GM21619 (cell line): Measurements from ENCODE around the gene PSAP.

ENCODE experiments used
- ATAC-seq: cut with Tn5 transposase; IDR thresholded peaks from one replicate; pipeline ENCODE4 v1.9.1; 2021; ENCODE audit not compliant: unreplicated experiment

The PSAP gene

DNA sequence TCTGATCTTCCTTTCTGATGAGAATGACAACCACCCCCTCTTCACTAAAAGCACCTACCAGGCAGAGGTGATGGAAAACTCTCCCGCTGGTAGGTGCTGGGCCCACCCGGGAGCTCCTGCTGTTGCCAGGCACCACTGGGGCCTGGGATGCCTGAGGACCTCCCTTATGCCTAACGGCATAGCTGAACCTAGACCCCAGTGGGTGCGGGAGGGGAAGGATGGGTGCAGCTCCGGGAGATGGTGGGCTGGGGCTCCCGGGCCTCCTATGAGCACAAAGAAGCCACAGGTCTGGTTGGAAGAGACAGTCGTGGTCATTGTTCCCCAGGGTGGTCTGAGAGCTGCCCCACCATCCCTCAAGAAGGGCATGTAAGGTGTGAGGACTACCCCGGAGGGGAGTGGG, 62.1 kb downstream of the PSAP start:
- no peak for ATAC-seq

DNA sequence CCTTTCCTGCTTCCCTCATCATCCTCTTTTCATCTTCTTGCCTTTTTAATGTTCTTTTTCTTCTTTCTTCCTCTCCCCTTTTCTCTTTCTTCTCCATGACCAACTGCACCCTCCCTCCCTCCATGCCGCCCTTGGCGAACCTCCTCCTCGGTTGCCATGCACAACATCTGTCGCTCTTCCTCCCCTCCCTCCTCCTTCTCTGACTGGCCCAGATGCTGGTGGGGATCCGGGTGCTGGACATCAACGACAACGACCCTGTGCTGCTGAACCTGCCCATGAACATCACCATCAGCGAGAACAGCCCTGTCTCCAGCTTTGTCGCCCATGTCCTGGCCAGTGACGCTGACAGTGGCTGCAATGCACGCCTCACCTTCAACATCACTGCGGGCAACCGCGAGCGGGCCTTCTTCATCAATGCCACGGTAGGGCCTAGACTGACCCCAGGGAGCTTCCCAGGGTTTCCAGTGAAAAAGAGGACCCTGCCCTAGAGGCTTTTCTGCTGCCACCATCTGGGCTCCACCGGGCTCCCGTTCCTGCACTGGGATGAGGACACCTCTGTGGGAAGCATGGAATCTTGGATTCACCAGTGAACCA, 66.3 kb downstream of the PSAP start:
- ATAC-seq, result no peak

DNA sequence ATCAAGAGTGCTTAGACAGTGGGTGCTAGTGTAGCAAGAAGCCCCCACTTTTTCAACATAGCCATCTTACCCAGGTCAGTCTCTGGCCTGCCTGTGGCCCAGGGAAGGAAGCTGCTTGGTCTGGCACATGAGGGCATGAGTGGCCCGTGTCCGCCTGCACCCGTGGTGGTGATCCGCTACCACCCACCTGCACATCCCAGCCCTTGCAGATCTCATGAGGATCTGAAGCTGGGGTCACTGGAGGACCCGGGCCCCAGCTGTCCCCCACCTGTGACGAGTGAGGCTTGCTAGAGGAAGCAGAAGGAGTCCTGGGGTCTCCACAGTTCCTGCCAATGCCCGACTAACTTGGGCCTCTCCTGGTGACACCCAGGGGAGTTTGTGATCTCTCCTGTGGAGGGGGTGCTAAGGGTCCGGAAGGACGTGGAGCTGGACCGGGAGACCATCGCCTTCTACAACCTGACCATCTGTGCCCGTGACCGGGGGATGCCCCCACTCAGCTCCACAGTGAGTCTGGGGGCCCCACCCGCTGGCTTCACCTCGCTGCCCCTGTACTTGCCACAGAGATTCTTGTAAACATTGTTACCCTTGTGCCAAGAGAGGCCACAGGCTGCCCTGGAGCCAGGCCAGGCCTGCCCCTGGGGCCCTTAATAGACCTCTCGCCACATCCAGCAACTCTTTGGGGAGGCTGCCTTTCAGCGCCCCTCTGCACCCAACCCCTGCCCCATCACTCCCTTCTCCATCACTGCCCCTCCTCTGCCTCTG, 67.0 kb downstream of the PSAP start:
- no peak for ATAC-seq

DNA sequence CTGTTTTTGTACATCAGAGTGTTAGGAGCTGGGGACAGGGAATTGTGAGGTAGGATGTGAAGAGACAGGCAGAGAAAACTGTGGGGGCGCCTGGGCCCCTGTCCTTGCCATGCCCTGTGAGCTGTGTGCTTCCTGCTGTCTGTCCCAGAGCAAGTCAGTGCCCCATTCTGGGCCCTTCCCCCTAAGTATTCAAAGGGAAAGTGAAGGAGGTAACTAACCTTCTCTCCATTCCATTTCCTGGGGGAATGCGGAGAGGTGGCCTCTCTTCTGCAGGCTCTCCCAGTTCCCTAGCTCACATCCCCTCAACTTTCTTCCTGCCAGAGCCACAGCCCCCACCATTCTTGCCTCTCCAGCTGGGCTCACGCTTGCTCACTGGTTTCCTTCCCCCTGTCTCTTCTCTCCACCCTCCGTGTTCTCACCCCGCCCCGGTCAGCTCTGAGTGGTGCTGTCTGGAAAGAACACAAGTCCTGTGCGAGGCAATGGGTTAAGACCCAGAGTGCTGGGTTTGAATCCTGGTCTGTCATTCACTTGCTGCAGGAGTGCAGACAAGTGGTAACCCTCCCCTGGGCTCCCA, 68.0 kb downstream of the PSAP start:
- no peak for ATAC-seq

DNA sequence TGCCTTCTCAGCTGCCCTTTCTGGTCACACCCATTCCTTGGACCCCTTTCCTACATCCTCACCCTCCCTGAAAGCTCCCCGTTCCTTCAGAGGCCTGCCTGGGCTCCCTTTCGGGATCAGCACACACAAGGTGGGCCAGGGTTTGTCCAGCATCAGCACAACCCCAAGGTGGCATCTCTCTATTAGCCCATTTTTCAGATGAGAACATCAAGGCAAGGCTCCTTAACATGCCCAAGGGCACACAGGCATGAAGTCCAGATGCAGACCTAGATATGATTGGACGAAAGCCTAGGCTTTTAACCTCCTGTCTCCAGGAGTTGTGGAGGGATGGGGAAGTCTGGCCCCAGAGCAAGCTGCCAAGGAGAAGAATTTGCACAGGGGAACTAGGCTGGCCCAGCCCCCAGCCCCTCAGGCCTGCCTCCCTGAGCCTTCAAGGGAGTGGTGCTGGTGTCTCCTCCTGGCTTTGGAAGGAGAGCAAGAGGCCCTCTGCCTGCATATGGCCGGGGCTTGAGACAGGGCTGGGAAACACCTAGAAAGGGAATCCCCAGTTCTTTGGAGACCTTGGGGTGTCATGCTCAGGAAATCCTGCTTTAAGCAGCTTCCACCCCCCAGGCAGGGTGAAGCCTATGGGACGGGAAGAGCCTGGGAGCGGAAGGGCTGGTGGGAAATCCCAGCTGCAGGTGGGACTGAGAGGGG, 68.7 kb downstream of the PSAP start:
- ATAC-seq, result no peak

DNA sequence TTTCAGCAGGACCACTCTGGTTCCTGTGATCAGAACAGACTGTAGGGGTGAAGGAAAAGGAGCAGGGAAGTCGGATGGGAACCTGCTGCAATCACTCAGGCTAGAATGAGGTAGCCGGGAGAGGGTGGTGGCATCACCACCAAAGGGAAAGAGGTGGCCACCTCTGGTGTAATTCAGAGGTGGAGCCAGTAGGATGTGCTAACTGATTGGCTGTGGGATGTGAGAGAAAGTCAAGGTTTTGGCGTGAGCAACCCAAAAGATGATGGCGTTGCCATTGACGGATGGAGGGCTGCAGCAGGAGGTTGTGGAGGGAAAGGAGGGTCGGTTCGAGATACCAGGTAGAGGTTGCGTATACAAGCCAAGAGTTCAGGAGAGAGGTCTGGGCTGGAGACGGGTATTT, 70.3 kb downstream of the PSAP start:
- ATAC-seq, result no peak

DNA sequence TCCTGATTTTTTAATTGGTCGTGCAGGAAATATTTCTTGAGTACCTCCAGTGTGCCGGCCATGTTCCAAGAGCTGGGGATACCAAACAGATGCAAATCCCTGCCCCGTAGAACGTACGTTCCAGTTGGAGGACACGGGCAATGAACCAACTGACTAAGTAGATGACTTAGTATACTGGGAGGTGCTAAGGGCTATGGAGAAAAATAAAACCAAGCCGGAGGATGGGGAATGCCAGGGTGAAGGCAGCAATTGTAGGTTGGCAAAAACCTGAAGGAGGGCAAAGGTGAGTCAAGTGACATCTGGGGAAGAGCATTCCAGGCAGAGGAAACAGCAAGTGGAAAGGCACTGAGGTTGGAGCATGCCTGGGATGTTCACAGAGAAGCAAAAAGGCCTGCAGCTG, 70.9 kb downstream of the PSAP start:
- no peak for ATAC-seq

DNA sequence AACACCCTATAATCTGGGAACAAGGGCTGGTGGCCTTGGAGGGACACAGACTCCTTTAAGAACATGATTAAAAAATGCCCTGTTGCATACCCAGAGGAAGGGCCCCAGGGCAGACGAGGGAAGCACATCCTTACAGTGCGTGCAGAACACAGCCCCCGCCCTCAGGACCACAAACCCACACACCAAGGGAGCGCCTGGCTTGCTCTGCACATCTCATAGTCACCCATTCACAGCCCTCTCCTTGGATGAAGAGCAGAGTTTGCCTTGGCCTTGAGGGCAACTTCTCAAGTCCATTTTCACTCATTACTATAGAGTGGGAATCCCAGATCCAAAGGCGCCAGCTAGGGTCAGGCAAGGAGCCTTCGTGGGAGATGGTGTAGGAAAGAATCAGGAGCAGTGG, 71.4 kb downstream of the PSAP start:
- no peak for ATAC-seq

DNA sequence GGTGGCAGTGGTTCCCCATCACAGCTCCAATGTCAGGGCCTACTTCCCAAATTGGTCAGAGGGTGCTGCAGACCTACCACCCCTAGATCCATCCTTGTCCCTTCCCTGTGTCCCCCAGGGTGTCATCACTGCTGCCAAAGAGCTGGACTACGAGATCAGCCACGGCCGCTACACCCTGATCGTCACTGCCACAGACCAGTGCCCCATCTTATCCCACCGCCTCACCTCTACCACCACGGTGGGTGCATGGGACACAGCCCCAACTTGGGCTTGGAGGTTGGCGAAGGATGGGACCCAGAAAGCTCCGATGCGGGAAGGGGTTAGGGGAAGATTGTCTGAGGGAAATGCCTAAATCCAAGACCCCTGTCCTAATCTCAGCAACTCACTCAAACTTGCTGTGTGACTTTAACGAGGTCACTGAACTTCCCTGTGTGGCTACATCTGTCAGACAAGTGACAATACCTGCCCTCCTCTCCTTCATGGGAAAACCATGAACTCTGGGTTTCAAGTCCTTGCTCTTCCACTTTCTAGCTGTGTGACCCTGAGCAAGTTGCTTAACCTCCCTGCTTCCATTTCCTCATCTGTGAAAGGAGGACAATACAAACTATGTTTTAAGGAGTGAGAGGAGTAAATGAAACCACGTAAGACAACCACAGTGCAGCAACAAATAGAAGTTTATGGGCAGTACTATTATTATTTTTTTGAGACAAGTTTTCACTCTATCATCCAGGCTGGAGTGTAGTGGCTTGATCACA, 72.8 kb downstream of the PSAP start:
- ATAC-seq, result no peak

DNA sequence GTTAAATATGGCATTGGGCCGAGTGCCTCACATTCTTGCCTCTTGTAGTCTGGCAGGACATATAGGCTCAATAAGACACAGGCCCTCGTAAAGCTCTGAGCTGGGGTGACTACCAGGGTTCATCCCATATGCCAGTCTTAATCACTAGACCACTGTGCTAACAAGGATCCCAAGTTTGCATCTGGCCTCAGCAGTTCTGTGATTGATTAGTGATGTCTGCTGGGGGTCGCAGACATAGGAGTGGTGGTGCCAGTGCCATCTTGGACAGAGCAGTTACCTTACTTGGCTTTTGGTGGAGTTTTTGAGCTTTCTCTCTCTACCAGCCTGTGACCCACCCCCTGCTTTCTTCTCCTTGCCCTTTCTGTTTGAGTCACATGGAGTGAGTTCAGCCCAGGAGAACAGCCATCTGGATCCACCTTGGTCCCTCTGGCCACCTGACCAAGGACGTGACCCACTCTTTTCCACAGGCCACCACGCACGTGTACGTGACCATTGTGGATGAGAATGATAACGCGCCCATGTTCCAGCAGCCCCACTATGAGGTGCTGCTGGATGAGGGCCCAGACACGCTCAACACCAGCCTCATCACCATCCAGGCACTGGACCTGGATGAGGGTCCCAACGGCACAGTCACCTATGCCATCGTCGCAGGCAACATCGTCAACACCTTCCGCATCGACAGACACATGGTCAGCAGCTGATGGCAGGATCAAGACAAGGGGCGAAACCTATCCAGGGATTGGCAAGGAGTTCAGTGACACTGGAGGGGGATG, 73.7 kb downstream of the PSAP start:
- no peak for ATAC-seq

DNA sequence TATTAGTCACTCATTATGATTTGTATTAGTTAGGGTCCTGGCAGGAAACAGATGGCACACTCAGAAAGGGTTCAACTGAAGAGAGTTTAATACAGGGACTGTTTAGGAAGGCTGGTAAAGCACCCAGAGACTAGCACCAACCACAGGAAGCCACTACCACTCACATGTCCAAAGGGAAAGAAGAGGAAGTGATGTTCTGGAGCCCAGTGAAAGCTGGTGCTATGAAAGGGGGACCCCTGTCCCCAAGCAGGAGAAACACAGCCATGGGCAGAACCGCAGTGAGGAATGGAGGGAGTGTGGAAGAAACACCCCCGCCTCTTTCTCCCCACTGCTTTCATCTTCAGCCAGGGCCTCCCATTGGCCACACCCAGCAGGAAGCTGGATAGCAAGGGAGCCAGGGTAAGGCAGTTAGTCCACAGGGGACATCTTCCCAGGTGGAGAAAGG, 74.5 kb downstream of the PSAP start:
- ATAC-seq, result no peak

DNA sequence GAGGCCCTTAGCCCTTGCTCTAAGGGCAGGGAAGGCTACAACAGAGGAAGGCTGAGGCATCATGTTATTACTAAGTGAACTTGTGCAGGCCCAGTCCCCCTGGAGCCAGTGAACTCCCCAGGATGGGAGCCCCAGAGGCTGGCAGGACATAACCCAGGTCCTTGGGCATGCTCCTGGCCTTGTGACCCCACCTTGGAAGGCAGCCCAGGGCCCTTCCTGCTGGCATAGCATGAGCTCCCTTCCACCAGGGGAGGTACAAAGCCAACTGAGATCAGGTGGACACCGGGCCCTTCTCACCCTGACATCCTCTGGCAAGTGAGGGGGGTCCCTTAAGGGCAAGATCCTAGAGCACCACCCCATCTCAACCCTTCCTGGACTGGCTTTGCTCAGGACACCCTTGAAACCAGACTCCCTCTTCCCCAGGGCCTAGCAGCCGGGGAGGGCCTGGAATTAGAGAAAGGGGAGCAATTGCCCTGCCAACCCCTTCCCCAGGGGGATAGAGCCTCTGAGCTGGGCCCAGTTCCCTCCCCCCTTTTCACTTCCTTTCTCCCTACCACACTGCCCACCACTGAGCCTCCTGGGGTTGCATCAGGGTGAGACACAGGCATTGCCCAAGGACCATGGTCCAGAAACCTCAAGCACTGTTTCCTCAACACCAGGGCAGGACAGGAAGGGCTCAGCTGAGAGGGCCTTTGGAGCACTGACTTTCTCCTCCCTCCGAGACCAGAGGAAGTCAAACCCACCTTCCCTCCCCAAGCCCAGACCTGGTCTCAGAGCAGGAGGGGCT, 75.9 kb downstream of the PSAP start:
- ATAC-seq, result no peak

DNA sequence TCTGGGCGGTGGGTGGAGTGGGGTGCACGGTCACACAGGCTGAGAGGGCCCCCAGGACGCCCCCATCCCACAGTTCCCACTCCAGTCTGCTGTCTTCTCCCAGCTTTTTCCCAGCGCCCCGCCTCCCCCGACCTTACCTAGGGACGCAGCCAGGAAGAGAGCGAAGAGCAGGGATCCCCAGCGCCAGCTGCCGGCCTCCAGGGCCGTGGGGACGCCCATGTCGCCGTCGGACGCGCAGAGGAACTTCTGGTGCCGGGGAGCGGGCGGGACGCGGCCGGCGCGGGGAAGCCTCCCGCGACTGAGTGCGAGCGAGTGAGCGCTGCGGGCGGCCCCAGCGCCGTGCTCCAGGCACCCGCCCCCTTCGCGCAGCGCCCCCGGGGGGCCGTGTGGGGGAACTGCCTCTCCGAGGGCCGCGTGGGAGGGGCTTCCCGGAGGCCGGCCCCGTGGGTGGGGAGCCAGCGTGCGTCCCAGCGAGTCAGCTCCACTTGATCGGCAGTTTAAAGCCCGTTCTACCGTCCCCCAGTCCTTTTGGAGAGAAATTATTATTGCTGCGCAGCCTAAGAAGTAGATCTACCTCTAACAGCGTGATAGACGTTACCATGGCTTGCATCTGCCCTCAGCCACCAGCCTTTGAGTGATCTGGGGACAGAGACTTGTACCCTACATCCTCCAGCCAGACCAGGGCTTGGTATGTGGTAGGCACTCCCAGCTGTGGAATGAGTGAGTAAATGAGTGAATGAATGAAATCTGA, 77.7 kb downstream of the PSAP start, which contains the start of gene VSIR:
Gene VSIR, minus strand, starts transcription at position 300 of the 751 bp plus-strand sequence. Its CDS starts 81 bp downstream, at position 219.
- ATAC-seq, result peak; percentile 39

DNA sequence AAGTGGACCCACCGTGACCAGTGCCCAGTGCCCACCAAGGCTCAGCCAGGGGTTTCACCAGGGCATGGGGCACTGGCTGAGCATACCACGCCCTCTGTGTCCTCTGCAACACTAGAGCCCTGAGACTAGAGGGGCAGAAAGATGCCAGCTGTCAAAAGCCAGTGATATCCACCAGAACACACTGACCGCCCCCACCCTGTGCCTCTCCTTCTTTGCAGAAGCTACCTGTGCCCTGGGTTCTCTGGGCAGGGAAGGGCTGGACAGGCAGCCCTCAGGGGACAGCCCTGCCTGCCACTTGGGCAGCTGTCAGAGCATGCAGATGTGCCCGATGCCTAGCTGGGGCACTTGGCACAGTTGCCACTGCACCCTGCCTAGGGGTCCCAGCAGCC, 78.2 kb downstream of the PSAP start:
- no peak for ATAC-seq

DNA sequence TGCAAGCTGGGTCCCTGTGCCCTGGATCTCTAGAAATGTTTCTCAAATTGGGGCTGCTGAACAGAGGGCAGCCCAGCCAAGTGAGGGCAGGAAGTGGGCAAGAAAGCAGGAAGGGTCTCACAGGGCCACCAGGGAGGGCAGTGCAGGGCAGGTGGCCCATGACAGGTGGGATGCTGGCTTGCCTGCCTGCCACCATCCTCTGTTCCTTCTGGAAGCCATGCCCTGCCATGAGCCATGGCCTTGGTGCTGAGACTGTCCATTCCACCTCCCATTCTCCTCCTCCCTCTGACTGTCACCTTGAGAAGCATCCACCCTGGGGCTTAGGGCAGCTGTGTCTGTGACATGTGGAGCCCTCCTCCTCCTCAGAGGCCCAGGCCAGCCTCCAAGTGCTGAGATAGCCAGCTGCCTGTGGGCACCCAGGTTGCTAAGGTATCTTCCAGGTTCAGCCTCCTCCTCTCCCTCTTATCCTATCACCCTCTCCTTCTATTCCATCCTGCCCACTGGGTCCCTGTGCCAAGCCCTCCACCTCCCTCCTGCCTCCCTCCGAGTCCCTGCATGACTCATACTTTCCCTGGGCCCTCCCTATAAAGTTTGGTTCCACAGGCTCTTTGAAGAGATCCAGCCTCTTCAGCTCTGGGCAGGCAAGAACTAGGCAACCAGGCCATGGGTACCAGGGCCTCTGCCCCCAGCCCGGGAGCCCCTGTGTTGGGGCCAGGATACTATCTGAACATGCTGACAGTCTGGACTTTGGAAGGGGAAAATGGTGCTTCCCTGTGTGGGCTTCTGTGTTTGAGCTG, 79.0 kb downstream of the PSAP start:
- no peak for ATAC-seq

DNA sequence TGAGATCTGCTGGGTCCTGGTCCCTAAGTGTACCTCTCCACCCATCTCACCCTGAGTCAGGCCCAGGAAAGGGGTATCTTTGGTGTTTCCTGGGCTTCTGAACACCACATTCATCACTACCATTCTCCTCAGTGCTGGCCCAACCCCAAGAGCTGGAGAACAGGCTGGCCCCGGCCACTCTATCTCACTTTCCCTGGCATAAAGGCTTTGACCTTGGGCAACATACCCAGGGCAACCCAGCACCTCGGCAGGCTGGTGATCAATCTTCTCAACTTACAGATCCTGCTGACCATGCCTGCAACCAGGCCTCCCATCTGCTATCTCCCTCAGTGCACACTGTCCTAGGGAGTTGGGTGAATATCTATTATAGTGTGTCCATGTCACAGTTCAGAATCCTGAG, 79.8 kb downstream of the PSAP start:
- no peak for ATAC-seq

DNA sequence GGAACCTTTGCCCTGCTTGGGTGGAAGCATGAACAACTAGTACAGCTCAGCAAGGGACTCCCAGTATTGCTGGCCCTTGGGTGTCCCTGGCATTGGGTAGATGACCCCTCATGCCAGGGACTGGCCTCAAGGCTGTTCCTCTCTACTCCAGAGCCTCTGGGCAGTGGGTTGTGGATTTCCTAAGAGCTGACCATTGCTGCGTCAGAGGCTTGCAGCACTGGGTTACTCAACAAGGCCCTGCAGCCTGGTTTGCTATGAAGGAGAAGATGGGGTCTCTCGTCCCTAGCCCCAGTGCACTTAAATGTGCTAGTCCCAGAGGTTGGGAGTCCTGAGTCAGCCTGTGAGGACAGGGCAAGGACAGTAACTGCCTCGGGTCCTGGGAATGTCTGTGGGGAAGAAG, 80.3 kb downstream of the PSAP start:
- ATAC-seq, result no peak

DNA sequence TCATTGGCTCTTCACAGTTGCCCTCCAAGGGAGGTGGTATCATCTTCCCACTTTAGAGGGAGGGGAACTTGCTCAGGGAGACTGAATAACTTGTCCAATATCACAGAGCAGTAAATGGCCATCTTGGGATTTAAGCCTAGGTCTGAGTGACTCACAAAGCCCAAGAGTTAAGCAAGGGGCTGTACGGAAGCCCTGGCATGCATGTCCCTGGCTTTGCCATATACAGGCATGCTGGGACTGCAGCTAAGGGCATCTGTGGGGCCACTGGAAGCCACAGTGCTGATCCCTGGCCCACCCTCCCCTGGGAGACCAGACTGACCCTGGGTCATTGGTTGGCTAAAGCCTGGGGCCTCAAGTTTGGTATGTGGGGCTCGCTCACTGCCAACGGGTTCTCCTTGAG, 80.8 kb downstream of the PSAP start:
- ATAC-seq, result no peak
